ENCODE measurements around the gene SPTLC3.

Gene SPTLC3

GRCh38 chr20:13034936-13035335 is 26.2 kb downstream of the SPTLC3 start:
- no peak for DNase-seq

DNA sequence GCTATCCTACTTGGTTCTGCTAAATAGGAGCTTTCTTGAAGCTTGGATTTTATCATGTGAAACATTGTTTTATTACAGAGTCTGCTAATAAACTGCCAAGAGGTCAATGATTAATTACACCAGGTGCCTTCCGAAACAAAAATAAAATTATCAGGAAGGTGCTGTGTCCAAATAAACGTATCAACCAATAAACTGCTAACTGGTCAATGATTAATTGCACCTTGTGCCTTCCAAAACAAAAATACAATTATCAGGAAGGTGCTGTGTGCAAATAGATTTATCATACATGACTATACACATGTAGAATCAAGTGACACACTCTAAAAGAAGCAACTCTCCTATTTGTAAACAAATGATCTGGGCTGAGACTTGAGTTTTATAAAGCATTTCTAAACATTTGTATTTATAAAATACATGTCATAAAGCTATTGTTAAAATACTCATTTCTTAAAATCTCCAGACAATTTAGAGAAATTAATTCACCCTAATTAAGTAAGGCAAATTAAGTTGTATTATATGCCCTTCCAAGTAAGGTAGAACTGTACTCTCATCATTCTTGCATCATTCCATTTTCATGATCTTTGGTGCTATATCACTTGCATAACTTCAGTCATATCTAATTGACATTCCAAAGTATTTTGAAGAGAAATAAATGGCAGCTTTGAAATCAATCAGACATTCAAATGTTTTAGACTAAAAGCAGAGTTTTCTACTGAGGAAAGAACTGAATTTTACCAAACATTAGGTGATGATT is 26.8 kb downstream of the SPTLC3 start:
- no peak for DNase-seq

DNA sequence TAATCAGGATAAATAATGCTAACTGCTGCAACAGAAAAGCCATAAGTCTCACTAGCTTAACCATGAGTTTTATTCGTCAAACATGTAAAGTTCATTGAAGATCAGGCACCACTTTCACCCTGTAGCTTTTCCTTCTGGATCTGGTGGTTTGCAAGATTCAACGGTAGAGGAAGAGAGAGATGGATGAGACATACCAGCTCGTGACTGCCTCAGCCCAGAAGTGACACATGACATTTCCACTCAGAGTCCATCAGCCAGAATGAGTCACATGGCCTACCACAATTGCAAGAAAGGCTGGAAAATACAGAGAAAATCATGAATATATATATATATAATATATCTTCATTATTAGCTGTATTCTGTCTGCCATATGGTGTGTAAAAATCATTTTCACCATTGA is 29.0 kb downstream of the SPTLC3 start:
- no peak for DNase-seq

- no peak for DNase-seq
Observed at GRCh38 chr20:13041574-13042457, 33.0 kb downstream of the SPTLC3 start.

DNA sequence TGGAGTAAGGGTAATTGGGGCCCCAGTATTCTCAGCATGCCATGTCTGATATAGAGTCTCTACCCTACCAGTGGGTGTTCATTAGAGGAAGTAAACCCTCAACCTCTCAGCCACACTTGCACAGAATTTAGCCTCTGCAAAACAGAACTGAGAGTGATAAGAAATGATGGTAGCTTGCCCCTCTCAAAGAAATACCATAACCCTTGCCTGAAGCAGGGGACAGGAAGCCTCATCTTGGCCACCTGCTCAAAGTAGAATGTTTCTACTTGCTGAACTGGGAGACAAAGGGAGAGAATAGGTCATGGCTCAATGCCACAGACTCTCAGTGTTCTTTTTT is 33.7 kb downstream of the SPTLC3 start:
- DNase-seq: no peak

- DNase-seq: no peak
Observed at GRCh38 chr20:13046409-13046808, 37.6 kb downstream of the SPTLC3 start.

DNA sequence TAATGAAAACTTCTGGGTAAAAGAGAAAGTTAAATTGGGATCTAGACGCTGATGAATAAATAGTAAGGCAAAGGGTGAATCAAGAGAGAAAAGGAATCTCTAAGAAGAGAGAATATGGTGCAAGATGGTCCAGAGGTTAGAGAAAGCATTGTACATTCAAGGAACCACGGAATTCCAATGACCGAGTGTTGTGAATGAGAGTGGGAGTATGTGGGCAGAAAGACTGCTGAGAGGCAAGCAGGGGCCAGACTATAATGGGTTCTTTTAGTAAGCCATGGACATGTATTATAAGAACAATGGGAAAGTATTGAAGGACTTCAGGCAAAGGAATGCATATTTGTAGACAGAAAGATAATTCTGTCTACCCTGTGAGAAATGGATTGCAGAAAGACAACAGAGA is 45.2 kb downstream of the SPTLC3 start:
- DNase-seq: no peak

- DNase-seq: no peak
Observed at GRCh38 chr20:13058666-13059389, 50.1 kb downstream of the SPTLC3 start.

GRCh38 chr20:13059398-13060136 is 50.8 kb downstream of the SPTLC3 start:
- no peak for DNase-seq

DNA sequence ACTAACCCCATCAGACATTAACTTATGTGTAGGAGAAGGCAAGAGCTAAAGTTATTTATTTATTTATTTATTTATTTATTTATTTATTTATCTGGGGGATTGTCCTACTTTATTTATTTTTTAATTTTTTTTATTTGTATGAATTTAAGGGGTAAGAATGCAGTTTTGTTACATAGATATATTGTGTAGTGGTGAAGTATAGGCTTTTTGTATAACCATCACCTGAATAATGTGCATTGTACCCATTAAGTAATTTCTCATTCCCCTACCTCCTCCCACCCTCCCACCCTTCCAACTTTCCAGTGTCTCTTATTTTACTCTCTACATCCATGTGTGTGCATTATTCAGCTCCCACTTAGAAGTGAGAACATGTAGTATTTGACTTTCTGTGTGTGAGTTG is 51.6 kb downstream of the SPTLC3 start:
- DNase-seq: no peak

GRCh38 chr20:13061381-13061780 is 52.6 kb downstream of the SPTLC3 start:
- DNase-seq: no peak

DNA sequence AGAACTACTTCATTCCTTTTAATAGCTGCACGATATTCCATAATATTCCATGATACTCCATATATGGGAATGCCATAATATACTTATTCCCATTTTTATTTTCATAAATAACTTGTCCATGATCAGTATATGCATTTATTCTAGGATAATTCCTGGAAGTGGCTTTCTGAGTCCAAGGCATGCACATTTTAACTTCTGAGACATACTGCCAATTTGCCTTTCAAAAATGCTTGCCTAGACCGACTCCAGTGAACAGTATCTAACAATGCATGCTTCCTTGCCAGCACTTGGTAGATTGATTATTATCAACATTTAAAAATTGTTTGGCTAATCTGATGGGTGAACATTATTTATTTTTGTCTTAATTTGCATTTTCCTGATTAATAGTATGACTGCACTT is 54.0 kb downstream of the SPTLC3 start:
- DNase-seq: no peak

DNA sequence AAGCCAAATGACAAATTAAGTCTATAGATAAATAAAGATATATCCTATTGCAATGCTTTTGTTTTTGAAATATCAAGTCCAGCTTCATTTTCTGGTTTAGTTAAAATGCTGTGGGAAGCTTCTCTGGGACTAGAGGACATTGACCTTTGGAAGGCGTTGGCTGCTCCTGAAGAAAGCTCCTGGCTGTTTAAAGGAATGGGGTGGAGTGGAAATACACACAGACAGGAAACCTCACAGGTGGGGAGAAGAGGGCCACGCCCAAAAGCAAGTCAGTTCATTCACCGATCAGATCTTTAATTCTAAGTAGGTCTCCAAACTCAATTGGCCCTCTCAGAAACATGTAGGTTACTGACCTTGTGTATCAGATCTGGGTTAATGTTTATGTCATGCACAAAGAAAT is 59.6 kb downstream of the SPTLC3 start:
- DNase-seq: no peak

- no peak for DNase-seq
Observed at GRCh38 chr20:13081877-13082276, 73.1 kb downstream of the SPTLC3 start.

GRCh38 chr20:13082378-13082777 is 73.6 kb downstream of the SPTLC3 start:
- no peak for DNase-seq

DNA sequence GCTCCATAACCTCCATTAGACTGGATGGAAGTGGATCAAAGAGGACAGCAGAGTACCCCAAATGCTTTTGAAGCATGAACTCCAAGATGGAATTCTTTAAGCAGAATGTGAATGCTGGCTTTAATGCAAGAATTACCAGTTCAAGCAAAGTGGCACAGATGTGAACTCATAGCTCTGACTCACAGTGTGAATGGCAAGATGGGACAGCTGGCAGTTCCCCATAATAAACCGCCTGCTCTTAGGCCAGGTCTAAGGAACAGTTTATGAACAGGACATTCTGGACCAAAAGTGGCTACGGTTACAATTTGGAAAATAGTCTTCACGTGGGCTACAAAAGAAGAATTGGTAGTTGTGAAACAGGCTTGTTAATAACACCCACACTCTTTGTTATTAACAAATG is 76.5 kb downstream of the SPTLC3 start:
- DNase-seq: no peak

DNA sequence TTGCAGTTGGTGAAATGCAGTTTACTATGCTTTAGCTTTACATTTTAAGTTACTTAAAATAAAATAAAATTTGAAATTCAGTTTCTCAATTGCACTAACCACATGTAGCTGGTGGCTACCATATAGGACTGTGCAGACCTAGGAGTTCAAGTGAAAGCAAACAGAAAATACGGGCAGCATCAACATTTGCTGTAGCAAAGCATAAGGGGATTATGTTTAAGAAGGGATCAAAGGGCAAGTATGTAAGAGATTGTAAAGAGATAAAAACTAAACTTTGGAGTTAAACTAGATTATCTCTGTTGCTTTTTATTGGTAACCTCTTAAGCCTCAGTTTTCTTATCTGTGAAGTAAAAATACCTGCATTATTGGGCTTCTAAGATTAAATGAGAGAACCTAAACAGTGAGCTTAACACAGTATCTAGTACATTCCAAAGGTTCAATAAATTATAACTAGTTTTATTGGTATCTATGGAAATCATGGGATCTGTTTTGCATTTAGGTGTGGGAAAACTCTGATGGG is 81.2 kb downstream of the SPTLC3 start:
- DNase-seq: no peak

- DNase-seq: no peak
Observed at GRCh38 chr20:13092111-13092510, 83.3 kb downstream of the SPTLC3 start.

GRCh38 chr20:13094976-13095375 is 86.2 kb downstream of the SPTLC3 start:
- DNase-seq: no peak

GRCh38 chr20:13098720-13099355 is 90.1 kb downstream of the SPTLC3 start:
- no peak for DNase-seq

GRCh38 chr20:13099676-13100075 is 90.9 kb downstream of the SPTLC3 start:
- no peak for DNase-seq

DNA sequence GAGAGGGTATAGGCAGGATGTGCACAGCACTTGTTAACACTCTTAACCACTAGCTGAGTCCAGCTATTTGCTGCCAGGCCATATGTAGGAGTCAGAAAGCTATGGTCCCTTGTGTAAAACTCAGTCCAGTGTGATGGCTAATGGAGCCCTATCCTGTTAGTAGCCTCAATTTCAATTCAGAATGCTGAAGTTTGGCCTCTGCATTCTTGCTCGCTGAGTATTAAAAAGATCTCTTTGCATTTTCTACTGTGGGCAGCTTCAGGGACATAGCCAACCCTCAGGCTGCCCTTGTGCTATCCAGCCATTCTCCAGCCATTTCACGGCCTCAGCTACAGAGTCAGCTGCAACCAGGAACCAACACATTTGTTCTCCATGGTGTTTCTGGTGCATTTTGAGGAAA is 92.5 kb downstream of the SPTLC3 start:
- no peak for DNase-seq

Measured in activated CD4-positive, CD25-positive, alpha-beta regulatory T cell (primary cell).